ENCODE data around the gene TRAK1. TPM values are rescaled to one million over a fixed set of nuclear protein-coding genes. Genes with fewer than 3 reads are reported as not detected.

Gene TRAK1
- total and polyA plus RNA-seq, 7 donors: 17.6 to 42.7 (median 31.8) TPM

GRCh38 chr3:42050126-42050525, 41.0 kb upstream of the TRAK1 start:
- no peaks in the 10 kb centered on the region for H3K27me3 ChIP-seq
- no peaks in the 10 kb centered on the region for H3K36me3 ChIP-seq
- H3K27ac ChIP-seq: peak overlapping the region in 1 of 4 donors; percentile 30
- DNase-seq: no peak
- TF ChIP-seq POLR2A (IDR thresholded peaks at IDR 0.05): no peak
- no peak for TF ChIP-seq EP300 (IDR thresholded peaks at IDR 0.05)
- no peak for TF ChIP-seq POLR2AphosphoS5 (IDR thresholded peaks at IDR 0.05)
- no peak for TF ChIP-seq CTCF (IDR thresholded peaks at IDR 0.05)
- 93 to 97% methylated on average over 6 of the region's 6 CpGs for WGBS, 2 donors
- no peak overlapping the region for H3K4me3 ChIP-seq
- intact Hi-C loops (cut with DNase I): no loop called here
- no peaks in the 10 kb centered on the region for H3K9me3 ChIP-seq
- H3K4me1 ChIP-seq: peaks cover 0 to 67% (median 46%) of the 10 kb centered on the region in 4 donors

GRCh38 chr3:42051384-42052131, 39.6 kb upstream of the TRAK1 start:
- peak overlapping the region; percentile 74 to 88 (median 81) for H3K27ac ChIP-seq

GRCh38 chr3:42052132-42052483, 39.0 kb upstream of the TRAK1 start:
- TF ChIP-seq CTCF (IDR thresholded peaks at IDR 0.05) (no peak), POLR2AphosphoS5 (IDR thresholded peaks at IDR 0.05) (no peak), POLR2A (IDR thresholded peaks at IDR 0.05) (no peak), EP300 (IDR thresholded peaks at IDR 0.05) (no peak)
- no peak for DNase-seq
- 76 to 87% methylated on average over 2 of the region's 2 CpGs for WGBS, 2 donors
- no peaks in the 10 kb centered on the region for H3K27me3 ChIP-seq
- no peaks in the 10 kb centered on the region for H3K9me3 ChIP-seq
- H3K36me3 ChIP-seq: no peaks in the 10 kb centered on the region
- H3K4me1 ChIP-seq: peaks cover 0 to 53% (median 35%) of the 10 kb centered on the region in 4 donors
- peak overlapping the region; percentile 74 to 88 (median 81) for H3K27ac ChIP-seq
- no peak overlapping the region for H3K4me3 ChIP-seq
- intact Hi-C loops (cut with DNase I): no loop called here

More at GRCh38 chr3:42051384-42052131, 39.6 kb upstream of the TRAK1 start:
- WGBS, 2 donors: 85 to 88% methylated on average over 4 of the region's 4 CpGs
- peaks cover 0 to 53% (median 36%) of the 10 kb centered on the region in 4 donors for H3K4me1 ChIP-seq
- TF ChIP-seq POLR2AphosphoS5 (IDR thresholded peaks at IDR 0.05) (no peak), EP300 (IDR thresholded peaks at IDR 0.05) (no peak), POLR2A (IDR thresholded peaks at IDR 0.05) (no peak), CTCF (IDR thresholded peaks at IDR 0.05) (no peak)
- H3K4me3 ChIP-seq: no peak overlapping the region
- no peaks in the 10 kb centered on the region for H3K9me3 ChIP-seq
- DNase-seq: peak; percentile 20
- intact Hi-C loops (cut with DNase I): no loop called here
- no peaks in the 10 kb centered on the region for H3K36me3 ChIP-seq
- no peaks in the 10 kb centered on the region for H3K27me3 ChIP-seq

GRCh38 chr3:42052484-42053351, 38.4 kb upstream of the TRAK1 start:
- H3K27ac ChIP-seq: peak overlapping the region; percentile 74 to 88 (median 81)
- H3K27me3 ChIP-seq: no peaks in the 10 kb centered on the region
- no peaks in the 10 kb centered on the region for H3K36me3 ChIP-seq
- no peaks in the 10 kb centered on the region for H3K9me3 ChIP-seq
- no peak for TF ChIP-seq CTCF (IDR thresholded peaks at IDR 0.05)
- TF ChIP-seq POLR2AphosphoS5 (IDR thresholded peaks at IDR 0.05): peak in 3 of 4 donors; percentile 7 to 38 (median 13)
- H3K4me1 ChIP-seq: peaks cover 0 to 47% (median 37%) of the 10 kb centered on the region in 4 donors
- H3K4me3 ChIP-seq: peak overlapping the region in 1 of 4 donors; percentile 14
- peak; percentile 44 for DNase-seq
- intact Hi-C loops (cut with DNase I): no loop called here
- 43 to 61% methylated on average over 10 of the region's 10 CpGs for WGBS, 2 donors
